ENCODE measurements around the gene TAL1. TPM values are rescaled to one million over a fixed set of nuclear protein-coding genes. Genes with fewer than 3 reads are reported as not detected.
"Not testable (repeated sequence)": the region's sequence is repeated elsewhere in the genome, so short reads cannot be mapped to it uniquely, and the experiment has no call there.

Gene TAL1
- polyA plus RNA-seq: 2.2 TPM
- long read RNA-seq, donor 1: 0 reads
- long read RNA-seq, donor 2: 0 reads
- long read RNA-seq, donor 3: 0 reads
- long read RNA-seq, donor 4: 0 reads
- long read RNA-seq, donor 5, full-length matches to known transcripts: 1 of 1 reads
- long read RNA-seq, donor 5, partial matches to known transcripts: 0 of 1 reads
- long read RNA-seq, donor 5, other reads (novel, unspliced or antisense): 0 of 1 reads
- long read RNA-seq, donor 6, full-length matches to known transcripts: 1 of 1 reads
- long read RNA-seq, donor 6, partial matches to known transcripts: 0 of 1 reads
- long read RNA-seq, donor 6, other reads (novel, unspliced or antisense): 0 of 1 reads
- long read RNA-seq, donor 7: 0 reads
- long read RNA-seq, donor 8: 0 reads
- long read RNA-seq, donor 9: 0 reads
- long read RNA-seq, donor 10: 0 reads
- long read RNA-seq, donor 11, full-length matches to known transcripts: 1 of 1 reads
- long read RNA-seq, donor 11, partial matches to known transcripts: 0 of 1 reads
- long read RNA-seq, donor 11, other reads (novel, unspliced or antisense): 0 of 1 reads

DNA sequence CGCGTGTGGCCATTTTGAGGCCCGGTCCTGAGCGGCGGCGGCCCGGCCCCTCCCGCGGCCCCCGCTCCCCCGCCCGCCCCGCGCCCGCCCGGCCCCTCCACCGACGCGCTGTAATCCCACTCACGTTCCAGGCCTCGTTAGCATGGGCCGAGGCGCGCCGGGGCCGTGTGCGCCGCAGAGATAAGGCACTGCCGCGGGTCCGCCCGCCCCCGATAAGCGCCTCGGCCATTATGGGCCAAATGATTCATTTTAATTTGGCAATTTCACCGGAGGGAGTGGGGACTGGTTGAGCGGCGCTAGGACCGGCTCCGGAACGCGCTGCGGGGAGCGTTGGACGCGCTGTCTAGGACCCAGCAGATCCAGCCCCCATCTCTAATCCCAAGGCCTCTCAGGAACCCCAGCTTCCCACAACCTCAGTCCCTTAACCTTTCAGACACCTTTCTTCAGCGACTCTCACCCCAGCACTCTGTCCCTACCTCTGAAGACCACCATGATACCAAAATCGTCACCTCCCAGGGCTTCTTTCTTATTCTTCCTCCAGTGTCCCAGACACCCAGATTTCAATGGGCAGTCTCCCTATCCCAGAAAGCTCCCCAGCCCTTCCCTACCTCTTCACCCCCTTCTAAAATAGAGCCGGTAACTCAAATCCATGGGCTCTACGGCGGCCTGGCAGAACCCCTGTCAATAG is at the start of gene TAL1:
TSS of gene TAL1 (minus strand) at position 39 of the 688 bp plus-strand sequence. CDS start 6,337 bp downstream, outside the sequence.
- H3K27ac ChIP-seq (ENCODE audit: low read length): no peak within 1 kb of the TSS
- no peaks in the 10 kb centered on the region for H3K36me3 ChIP-seq (ENCODE audit: control insufficient read depth, insufficient read depth, low read length)
- DNase-seq: no peak
- peaks cover 89% of the 10 kb centered on the region for H3K27me3 ChIP-seq (ENCODE audit: control insufficient read depth, insufficient read depth, low read length)
- peaks cover 17% of the 10 kb centered on the region for H3K4me1 ChIP-seq (ENCODE audit: control insufficient read depth, insufficient read depth, low read length)
- 0% methylated on average over 1 of the region's 51 CpGs for WGBS (ENCODE audit: insufficient coverage, low lambda C conversion rate)
- H3K9me3 ChIP-seq (ENCODE audit: control insufficient read depth, low read depth, low read length): peaks cover 10% of the 10 kb centered on the region
- peak within 1 kb of the TSS; percentile 11 for H3K4me3 ChIP-seq (ENCODE audit: low read length)

DNA sequence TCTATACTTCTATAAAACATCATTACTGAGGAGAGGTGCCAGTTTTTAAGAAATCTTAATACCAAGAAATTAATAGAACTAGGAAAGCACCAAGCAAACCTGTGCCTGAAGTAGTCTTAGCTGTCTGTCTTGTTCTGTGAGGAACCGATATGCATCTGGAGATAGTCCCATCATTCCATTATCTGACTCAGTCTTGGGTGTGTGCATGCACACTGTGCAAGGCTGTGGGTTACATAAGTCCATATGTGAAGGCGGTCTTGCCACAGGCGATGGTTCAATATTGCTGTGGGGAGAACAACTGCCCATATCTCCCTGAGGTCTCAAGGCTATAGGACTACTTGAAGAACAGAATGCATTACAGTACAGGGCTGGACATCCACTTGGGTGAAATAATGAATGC is 48.1 kb upstream of the TAL1 start:
- H3K4me3 ChIP-seq (ENCODE audit: low read length): no peak overlapping the region
- no peak for DNase-seq
- WGBS (ENCODE audit: insufficient coverage, low lambda C conversion rate): no CpG with 5 or more reads among the region's 3 CpGs
- peaks cover 16% of the 10 kb centered on the region for H3K36me3 ChIP-seq (ENCODE audit: control insufficient read depth, insufficient read depth, low read length)
- no peak overlapping the region for H3K27ac ChIP-seq (ENCODE audit: low read length)
- no peaks in the 10 kb centered on the region for H3K9me3 ChIP-seq (ENCODE audit: control insufficient read depth, low read depth, low read length)
- no peaks in the 10 kb centered on the region for H3K27me3 ChIP-seq (ENCODE audit: control insufficient read depth, insufficient read depth, low read length)
- H3K4me1 ChIP-seq (ENCODE audit: control insufficient read depth, insufficient read depth, low read length): no peaks in the 10 kb centered on the region

DNA sequence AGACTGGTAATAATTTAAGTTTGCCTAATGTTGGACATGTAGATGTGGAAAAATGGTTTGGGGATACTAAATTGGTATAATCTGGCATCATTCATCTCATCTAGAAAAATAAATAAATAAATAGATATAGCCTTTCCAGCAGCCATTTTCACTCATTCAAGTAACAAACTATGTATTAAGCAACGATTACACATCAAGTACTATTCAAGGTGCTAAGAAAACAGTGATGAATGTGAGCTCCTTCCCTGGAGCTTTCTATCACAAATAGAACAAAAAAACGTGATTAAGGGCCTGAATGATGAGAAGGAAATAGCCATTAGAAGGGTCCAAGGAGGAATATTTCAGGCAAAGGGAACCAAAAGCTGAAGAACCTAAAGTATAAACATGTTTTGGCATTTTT is 44.8 kb upstream of the TAL1 start:
- H3K27me3 ChIP-seq (ENCODE audit: control insufficient read depth, insufficient read depth, low read length): no peaks in the 10 kb centered on the region
- H3K4me3 ChIP-seq (ENCODE audit: low read length): no peak overlapping the region
- H3K27ac ChIP-seq (ENCODE audit: low read length): no peak overlapping the region
- WGBS (ENCODE audit: insufficient coverage, low lambda C conversion rate): 100% methylated on average over 1 of the region's 2 CpGs
- H3K4me1 ChIP-seq (ENCODE audit: control insufficient read depth, insufficient read depth, low read length): no peaks in the 10 kb centered on the region
- peaks cover 13% of the 10 kb centered on the region for H3K36me3 ChIP-seq (ENCODE audit: control insufficient read depth, insufficient read depth, low read length)
- DNase-seq: no peak
- H3K9me3 ChIP-seq (ENCODE audit: control insufficient read depth, low read depth, low read length): no peaks in the 10 kb centered on the region

DNA sequence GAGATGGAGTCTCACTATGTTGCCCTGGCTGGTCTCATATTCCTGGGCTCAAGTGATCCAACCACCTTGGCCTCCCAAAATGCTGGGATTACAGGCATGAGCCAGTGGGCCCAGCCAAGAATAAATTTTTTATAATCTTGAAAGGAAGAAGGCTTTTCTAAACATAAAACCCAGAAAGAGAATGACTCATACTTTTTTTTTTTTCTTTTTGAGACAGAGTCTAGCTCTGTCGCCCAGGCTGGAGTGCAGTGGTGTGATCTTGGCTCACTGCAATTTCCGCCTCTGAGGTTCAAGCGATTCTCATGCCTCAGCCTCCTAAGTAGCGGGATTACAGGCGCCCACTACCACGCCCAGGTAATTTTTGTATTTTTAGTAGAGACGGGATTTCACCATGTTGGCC is 43.8 kb upstream of the TAL1 start:
- H3K4me1 ChIP-seq (ENCODE audit: control insufficient read depth, insufficient read depth, low read length); H3K27ac ChIP-seq (ENCODE audit: low read length); H3K27me3 ChIP-seq (ENCODE audit: control insufficient read depth, insufficient read depth, low read length); H3K9me3 ChIP-seq (ENCODE audit: control insufficient read depth, low read depth, low read length); H3K4me3 ChIP-seq (ENCODE audit: low read length); DNase-seq: not testable (repeated sequence)
- H3K36me3 ChIP-seq (ENCODE audit: control insufficient read depth, insufficient read depth, low read length): peaks cover 15% of the 10 kb centered on the region
- WGBS (ENCODE audit: insufficient coverage, low lambda C conversion rate): 100% methylated on average over 2 of the region's 7 CpGs

DNA sequence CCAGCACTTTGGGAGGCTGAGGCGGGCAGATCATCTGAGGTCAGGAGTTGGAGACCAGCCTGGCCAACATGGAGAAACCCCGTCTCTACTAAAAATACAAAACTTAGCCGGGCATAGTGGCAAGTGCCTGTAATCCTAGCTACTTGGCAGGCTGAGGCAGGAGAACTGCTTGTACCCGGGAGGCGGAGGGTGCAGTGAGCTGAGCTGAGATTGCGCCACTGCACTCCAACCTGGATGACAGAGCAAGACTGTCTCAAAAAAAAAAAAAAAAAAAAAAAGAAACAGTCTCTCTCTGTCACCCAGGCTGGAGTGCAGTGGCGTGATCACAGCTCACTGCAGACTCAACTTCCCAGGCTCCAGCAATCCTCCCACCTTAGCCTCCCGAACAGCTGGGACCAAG is 33.5 kb upstream of the TAL1 start:
- not testable (repeated sequence) for H3K4me1 ChIP-seq (ENCODE audit: control insufficient read depth, insufficient read depth, low read length); H3K27me3 ChIP-seq (ENCODE audit: control insufficient read depth, insufficient read depth, low read length); H3K27ac ChIP-seq (ENCODE audit: low read length); H3K9me3 ChIP-seq (ENCODE audit: control insufficient read depth, low read depth, low read length); DNase-seq; H3K4me3 ChIP-seq (ENCODE audit: low read length); H3K36me3 ChIP-seq (ENCODE audit: control insufficient read depth, insufficient read depth, low read length)
- WGBS (ENCODE audit: insufficient coverage, low lambda C conversion rate): no CpG with 5 or more reads among the region's 8 CpGs

DNA sequence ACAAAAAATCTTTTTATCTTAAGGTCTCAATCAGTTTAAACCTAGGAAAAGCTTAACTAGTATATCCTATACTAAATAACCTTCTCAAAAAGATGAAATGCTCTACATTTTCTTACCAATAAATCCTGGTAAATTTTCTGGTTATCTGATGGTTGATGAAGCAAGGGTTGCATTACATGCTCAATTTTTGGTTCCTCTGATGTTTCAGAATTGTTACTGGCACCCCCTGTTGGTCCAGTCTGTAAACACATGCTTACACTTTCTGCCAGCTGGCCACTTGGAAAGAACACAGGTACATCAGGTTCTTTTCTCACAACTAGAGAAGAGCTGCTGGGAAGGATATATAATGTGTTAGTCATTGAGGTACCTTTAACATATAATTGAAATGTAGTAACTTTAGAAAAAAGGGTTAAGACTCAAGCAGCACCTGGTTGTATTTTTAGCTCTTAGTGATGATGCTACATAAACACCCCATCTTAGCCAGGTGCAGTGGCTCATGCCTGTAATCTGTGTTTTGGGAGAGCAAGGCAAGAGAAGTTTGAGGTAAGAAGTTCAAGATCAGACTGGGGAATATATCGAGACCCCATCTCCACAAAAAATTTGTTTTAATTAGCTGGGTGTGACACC is 30.9 kb upstream of the TAL1 start:
- WGBS (ENCODE audit: insufficient coverage, low lambda C conversion rate): no CpG with 5 or more reads among the region's 1 CpG
- H3K27me3 ChIP-seq (ENCODE audit: control insufficient read depth, insufficient read depth, low read length): no peaks in the 10 kb centered on the region
- H3K9me3 ChIP-seq (ENCODE audit: control insufficient read depth, low read depth, low read length): no peaks in the 10 kb centered on the region
- peaks cover 3% of the 10 kb centered on the region for H3K36me3 ChIP-seq (ENCODE audit: control insufficient read depth, insufficient read depth, low read length)
- no peak overlapping the region for H3K27ac ChIP-seq (ENCODE audit: low read length)
- DNase-seq: peak; percentile 9 to 17
- no peak overlapping the region for H3K4me3 ChIP-seq (ENCODE audit: low read length)
- H3K4me1 ChIP-seq (ENCODE audit: control insufficient read depth, insufficient read depth, low read length): no peaks in the 10 kb centered on the region

DNA sequence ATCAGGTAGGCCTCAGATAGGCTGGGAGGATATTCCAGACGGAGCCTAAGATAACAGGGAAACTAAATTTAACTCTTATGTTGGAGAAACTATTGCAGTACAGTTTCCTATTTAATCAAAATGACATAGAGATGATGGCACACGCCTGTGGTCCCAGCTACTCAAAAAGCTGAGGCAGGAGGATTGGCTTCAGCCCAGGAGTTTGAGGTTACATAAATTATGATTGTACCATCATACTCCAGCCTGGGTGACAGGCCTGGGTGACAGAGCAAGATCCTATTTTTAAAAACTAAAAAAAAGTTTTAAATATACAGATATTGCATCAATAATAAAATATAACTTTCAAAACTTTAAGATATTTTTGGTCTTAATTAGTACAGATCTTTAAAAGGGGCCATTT is 25.2 kb upstream of the TAL1 start:
- WGBS (ENCODE audit: insufficient coverage, low lambda C conversion rate): no CpG with 5 or more reads among the region's 2 CpGs
- Histone ChIP-seq H3K27ac (ENCODE audit: low read length) (no peak overlapping the region), H3K36me3 (ENCODE audit: control insufficient read depth, insufficient read depth, low read length) (peaks cover 3% of the 10 kb centered on the region), H3K9me3 (ENCODE audit: control insufficient read depth, low read depth, low read length) (no peaks in the 10 kb centered on the region), H3K4me1 (ENCODE audit: control insufficient read depth, insufficient read depth, low read length) (no peaks in the 10 kb centered on the region), H3K4me3 (ENCODE audit: low read length) (no peak overlapping the region), H3K27me3 (ENCODE audit: control insufficient read depth, insufficient read depth, low read length) (no peaks in the 10 kb centered on the region)
- no peak for DNase-seq

DNA sequence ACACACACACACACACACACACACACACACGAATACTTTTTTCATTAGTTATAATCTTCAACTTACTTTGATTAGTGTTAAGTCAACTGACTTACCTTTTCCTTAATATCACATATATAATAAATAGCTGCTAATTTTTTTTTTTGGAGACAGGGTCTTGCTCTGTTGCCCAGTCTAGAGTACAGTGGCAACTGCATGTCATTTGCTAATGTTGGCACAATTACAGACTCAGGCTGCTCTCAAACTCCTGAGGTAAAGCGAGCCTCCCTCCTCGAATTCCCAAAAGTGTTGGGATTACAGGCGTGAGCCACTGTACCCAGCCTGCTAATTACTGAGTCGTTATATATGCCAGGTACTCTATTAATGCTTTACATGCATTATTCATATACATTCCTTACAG is 20.8 kb upstream of the TAL1 start:
- Histone ChIP-seq H3K27ac (ENCODE audit: low read length) (no peak overlapping the region), H3K27me3 (ENCODE audit: control insufficient read depth, insufficient read depth, low read length) (no peaks in the 10 kb centered on the region), H3K9me3 (ENCODE audit: control insufficient read depth, low read depth, low read length) (no peaks in the 10 kb centered on the region), H3K4me3 (ENCODE audit: low read length) (no peak overlapping the region), H3K4me1 (ENCODE audit: control insufficient read depth, insufficient read depth, low read length) (no peaks in the 10 kb centered on the region), H3K36me3 (ENCODE audit: control insufficient read depth, insufficient read depth, low read length) (peaks cover 2% of the 10 kb centered on the region)
- DNase-seq: no peak
- no CpG with 5 or more reads among the region's 5 CpGs for WGBS (ENCODE audit: insufficient coverage, low lambda C conversion rate)

DNA sequence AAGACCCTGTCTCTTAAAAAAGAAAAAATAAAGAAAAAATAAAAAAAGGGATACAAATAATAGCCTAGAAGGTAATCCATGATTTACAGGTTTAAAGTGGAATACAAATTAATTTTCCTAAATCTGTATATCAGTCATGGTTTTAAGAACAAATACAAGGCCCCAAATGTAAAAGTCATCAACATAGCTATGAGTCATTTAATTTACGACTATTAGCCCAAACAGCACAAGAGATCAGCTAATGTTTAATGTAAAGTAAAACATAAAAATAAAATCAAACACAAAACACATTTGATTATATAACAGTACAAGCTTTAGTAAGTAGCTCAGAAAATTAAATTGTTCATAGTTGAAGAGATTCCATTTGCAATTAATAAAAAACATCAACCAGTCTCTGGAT is 20.3 kb upstream of the TAL1 start:
- no peaks in the 10 kb centered on the region for H3K27me3 ChIP-seq (ENCODE audit: control insufficient read depth, insufficient read depth, low read length)
- no peak overlapping the region for H3K27ac ChIP-seq (ENCODE audit: low read length)
- DNase-seq: no peak
- H3K9me3 ChIP-seq (ENCODE audit: control insufficient read depth, low read depth, low read length): no peaks in the 10 kb centered on the region
- H3K36me3 ChIP-seq (ENCODE audit: control insufficient read depth, insufficient read depth, low read length): peaks cover 2% of the 10 kb centered on the region
- 100% methylated on average over 1 of the region's 1 CpG for WGBS (ENCODE audit: insufficient coverage, low lambda C conversion rate)
- H3K4me3 ChIP-seq (ENCODE audit: low read length): no peak overlapping the region
- no peaks in the 10 kb centered on the region for H3K4me1 ChIP-seq (ENCODE audit: control insufficient read depth, insufficient read depth, low read length)

DNA sequence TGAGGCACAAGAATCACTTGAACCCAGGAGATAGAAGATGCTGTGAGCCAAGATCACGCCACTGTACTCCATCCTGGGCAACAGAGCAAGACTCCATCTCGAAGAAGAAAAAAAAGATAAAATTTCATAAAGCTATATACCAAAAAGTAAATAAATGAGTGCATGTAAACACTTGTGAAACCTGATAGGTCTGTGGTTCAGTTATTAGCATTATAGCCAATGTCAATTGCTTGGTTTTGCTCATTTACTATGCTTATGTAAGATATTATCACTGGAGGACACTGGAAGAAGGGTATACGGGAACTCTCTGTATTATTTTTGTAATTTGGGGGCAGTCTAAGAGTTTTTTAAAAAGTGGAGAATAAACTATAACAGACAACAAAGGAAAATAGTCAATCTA is 17.7 kb upstream of the TAL1 start:
- Histone ChIP-seq H3K9me3 (ENCODE audit: control insufficient read depth, low read depth, low read length) (no peaks in the 10 kb centered on the region), H3K36me3 (ENCODE audit: control insufficient read depth, insufficient read depth, low read length) (peaks cover 2% of the 10 kb centered on the region), H3K27ac (ENCODE audit: low read length) (no peak overlapping the region), H3K4me3 (ENCODE audit: low read length) (no peak overlapping the region), H3K27me3 (ENCODE audit: control insufficient read depth, insufficient read depth, low read length) (no peaks in the 10 kb centered on the region), H3K4me1 (ENCODE audit: control insufficient read depth, insufficient read depth, low read length) (no peaks in the 10 kb centered on the region)
- WGBS (ENCODE audit: insufficient coverage, low lambda C conversion rate): 100% methylated on average over 3 of the region's 3 CpGs
- DNase-seq: no peak
